ENCODE measurements around the gene CSF2.
"Not testable (repeated sequence)": the region's sequence is repeated elsewhere in the genome, so short reads cannot be mapped to it uniquely, and the experiment has no call there.

The CSF2 gene

GRCh38 chr5:132100672-132101261 lies 27.2 kb downstream of the CSF2 start:
- Mint-ChIP-seq H3K4me3 (peak overlapping the region; percentile 57), H3K27me3 (no peaks in the 10 kb centered on the region), H3K27ac (ENCODE audit: low read depth) (peak overlapping the region; percentile 47), H3K4me1 (peaks cover 85% of the 10 kb centered on the region), H3K9me3 (no peaks in the 10 kb centered on the region), H3K36me3 (ENCODE audit: insufficient read depth) (peaks cover 2% of the 10 kb centered on the region)
- no peak for DNase-seq (ENCODE audit: low spot score in 2 of 2)
- no peak for ATAC-seq (replicated peaks; ENCODE audit: extremely low read depth, poor library complexity, severe bottlenecking)

GRCh38 chr5:132101385-132101880 lies 27.8 kb downstream of the CSF2 start:
- peaks cover 2% of the 10 kb centered on the region for H3K36me3 Mint-ChIP-seq (ENCODE audit: insufficient read depth)
- H3K4me3 Mint-ChIP-seq, result peak overlapping the region; percentile 57
- ATAC-seq (replicated peaks; ENCODE audit: extremely low read depth, poor library complexity, severe bottlenecking), result no peak
- H3K9me3 Mint-ChIP-seq, result no peaks in the 10 kb centered on the region
- peaks cover 80% of the 10 kb centered on the region for H3K4me1 Mint-ChIP-seq
- H3K27me3 Mint-ChIP-seq, result no peaks in the 10 kb centered on the region
- DNase-seq (ENCODE audit: low spot score in 2 of 2), result no peak
- peak overlapping the region; percentile 47 for H3K27ac Mint-ChIP-seq (ENCODE audit: low read depth)

GRCh38 chr5:132102101-132102701 lies 28.6 kb downstream of the CSF2 start:
- ATAC-seq (replicated peaks; ENCODE audit: extremely low read depth, poor library complexity, severe bottlenecking) (no peak), DNase-seq (ENCODE audit: low spot score in 2 of 2) (no peak)
- H3K27me3 Mint-ChIP-seq, result no peaks in the 10 kb centered on the region
- peaks cover 2% of the 10 kb centered on the region for H3K36me3 Mint-ChIP-seq (ENCODE audit: insufficient read depth)
- peak overlapping the region; percentile 47 for H3K4me3 Mint-ChIP-seq
- H3K9me3 Mint-ChIP-seq, result no peaks in the 10 kb centered on the region
- H3K27ac Mint-ChIP-seq (ENCODE audit: low read depth), result peak overlapping the region; percentile 71
- H3K4me1 Mint-ChIP-seq, result peaks cover 72% of the 10 kb centered on the region

DNA sequence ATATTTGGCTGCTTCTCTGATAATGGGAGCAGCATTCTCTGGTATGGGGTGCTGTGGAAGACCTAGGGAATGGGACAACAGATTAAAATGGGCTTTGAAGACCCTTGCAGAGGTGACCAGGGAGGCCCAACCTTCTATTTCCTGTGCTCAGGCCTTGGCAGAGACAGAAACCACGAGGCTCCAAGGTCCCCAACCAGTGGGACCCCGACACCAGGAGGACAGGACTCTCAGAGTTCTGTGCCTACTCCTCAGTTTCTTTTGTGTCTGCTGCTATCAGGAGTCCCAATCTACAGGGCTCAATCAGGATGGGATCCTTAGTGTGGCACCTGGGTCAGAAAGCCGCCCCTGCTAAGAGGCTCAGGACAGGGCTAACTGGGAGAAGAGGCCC lies 29.3 kb downstream of the CSF2 start:
- no peaks in the 10 kb centered on the region for H3K9me3 Mint-ChIP-seq
- H3K36me3 Mint-ChIP-seq (ENCODE audit: insufficient read depth), result peaks cover 2% of the 10 kb centered on the region
- DNase-seq (ENCODE audit: low spot score in 2 of 2) (no peak), ATAC-seq (replicated peaks; ENCODE audit: extremely low read depth, poor library complexity, severe bottlenecking) (no peak)
- peak overlapping the region; percentile 47 for H3K4me3 Mint-ChIP-seq
- peak overlapping the region; percentile 71 for H3K27ac Mint-ChIP-seq (ENCODE audit: low read depth)
- no peaks in the 10 kb centered on the region for H3K27me3 Mint-ChIP-seq
- peaks cover 71% of the 10 kb centered on the region for H3K4me1 Mint-ChIP-seq

DNA sequence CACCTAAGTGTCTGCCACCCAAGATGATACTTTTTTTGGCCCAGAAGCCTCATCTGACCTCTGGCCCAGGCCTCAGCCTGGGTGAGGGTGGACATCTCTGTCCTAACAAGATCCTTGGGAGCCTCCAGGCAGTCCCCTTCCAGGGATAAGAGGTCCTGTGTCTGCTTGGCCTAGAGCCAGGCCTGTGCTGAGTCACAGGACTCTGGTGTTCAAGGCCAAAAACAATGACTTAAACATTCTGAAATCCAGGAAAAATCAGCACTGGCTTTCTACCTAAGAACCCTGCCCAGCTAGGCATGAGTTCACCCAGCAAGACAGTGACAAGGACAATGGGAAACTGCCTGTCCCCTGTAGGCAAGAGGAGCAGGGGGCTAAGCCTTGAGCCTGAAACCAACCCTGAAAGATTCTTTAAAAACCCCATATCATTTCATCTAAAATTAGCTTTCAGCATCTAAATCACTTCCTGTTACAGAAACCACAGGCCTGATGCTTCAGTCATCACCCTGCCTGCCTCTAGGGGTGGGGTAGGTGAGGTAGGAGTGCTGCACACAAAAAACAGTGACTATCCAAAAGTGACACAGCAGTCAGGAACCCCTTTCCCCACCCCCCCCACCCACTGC lies 29.9 kb downstream of the CSF2 start:
- Mint-ChIP-seq H3K27me3 (no peaks in the 10 kb centered on the region), H3K36me3 (ENCODE audit: insufficient read depth) (peaks cover 2% of the 10 kb centered on the region), H3K9me3 (no peaks in the 10 kb centered on the region), H3K4me1 (peaks cover 71% of the 10 kb centered on the region), H3K4me3 (peak overlapping the region; percentile 47), H3K27ac (ENCODE audit: low read depth) (peak overlapping the region; percentile 71)
- DNase-seq (ENCODE audit: low spot score in 2 of 2) (peak in 1 of 2 donors; percentile 68), ATAC-seq (replicated peaks; ENCODE audit: extremely low read depth, poor library complexity, severe bottlenecking) (peak; percentile 87)

DNA sequence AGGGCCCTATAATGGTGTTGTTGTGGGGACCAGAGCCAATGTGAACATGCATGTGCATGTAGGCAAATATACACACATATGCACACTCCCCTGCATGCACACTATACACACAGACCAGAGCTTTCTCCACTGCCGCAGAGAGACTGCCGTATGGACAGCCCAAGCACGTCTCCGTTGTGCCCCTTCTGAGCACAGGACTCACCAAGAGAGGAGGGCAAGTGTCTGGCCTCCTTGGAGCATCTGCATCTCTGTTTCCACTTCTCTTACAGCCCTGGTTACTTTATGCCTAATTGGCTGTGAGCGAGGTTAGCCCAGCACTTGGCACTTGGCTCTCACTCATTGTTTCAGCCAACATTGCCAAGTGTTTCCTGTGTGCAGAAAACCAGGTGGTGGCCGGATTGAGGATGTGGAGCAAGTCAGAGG lies 30.4 kb downstream of the CSF2 start:
- Mint-ChIP-seq H3K36me3 (ENCODE audit: insufficient read depth) (peaks cover under 1% of the 10 kb centered on the region), H3K9me3 (no peaks in the 10 kb centered on the region), H3K27me3 (no peaks in the 10 kb centered on the region), H3K4me1 (peaks cover 66% of the 10 kb centered on the region), H3K4me3 (peak overlapping the region; percentile 47), H3K27ac (ENCODE audit: low read depth) (peak overlapping the region; percentile 71)
- no peak for DNase-seq (ENCODE audit: low spot score in 2 of 2)
- no peak for ATAC-seq (replicated peaks; ENCODE audit: extremely low read depth, poor library complexity, severe bottlenecking)

DNA sequence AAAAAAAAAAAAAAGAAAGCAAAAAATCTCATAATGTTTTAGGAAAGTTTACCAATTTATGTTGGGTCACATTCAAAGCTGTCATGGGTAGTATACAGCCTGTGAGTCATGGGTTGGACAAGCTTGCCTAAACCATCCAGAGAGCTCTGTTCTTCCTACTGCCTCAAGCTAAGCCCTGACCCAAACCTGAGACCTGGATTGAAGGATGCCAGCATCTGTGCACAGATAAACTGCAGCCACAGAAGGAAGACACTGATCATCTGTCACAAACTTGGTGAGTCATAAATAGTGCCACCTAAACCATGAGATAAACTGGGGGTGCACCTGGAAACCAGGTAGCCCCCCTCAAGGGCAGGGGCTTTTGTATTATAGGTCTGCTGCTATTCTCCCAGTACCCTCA lies 31.0 kb downstream of the CSF2 start:
- peak overlapping the region; percentile 47 for H3K4me3 Mint-ChIP-seq
- H3K9me3 Mint-ChIP-seq, result no peaks in the 10 kb centered on the region
- peak overlapping the region; percentile 71 for H3K27ac Mint-ChIP-seq (ENCODE audit: low read depth)
- peaks cover 60% of the 10 kb centered on the region for H3K4me1 Mint-ChIP-seq
- ATAC-seq (replicated peaks; ENCODE audit: extremely low read depth, poor library complexity, severe bottlenecking), result no peak
- H3K27me3 Mint-ChIP-seq, result no peaks in the 10 kb centered on the region
- no peak for DNase-seq (ENCODE audit: low spot score in 2 of 2)
- no peaks in the 10 kb centered on the region for H3K36me3 Mint-ChIP-seq (ENCODE audit: insufficient read depth)

DNA sequence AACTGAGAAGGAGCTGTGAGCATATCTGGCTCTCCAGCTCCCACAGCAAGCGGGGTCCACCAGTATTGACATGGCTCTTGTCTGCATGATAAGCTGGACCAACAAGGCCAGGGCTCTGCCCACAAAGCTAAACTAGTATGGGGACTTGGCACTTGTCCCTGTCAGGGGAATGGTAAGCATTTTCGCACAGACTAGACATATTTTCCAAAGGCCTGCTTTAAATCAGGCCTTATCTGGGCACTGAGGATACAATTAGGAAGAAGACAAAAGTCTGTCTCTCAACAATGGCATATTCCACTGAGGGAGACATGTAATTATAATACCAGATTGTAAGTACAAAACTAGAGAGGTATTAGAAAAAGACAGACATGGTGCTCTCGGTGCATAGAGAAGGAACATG lies 32.1 kb downstream of the CSF2 start:
- H3K4me3 Mint-ChIP-seq, result no peak overlapping the region

GRCh38 chr5:132108495-132108894 lies 34.9 kb downstream of the CSF2 start:
- DNase-seq (ENCODE audit: low spot score in 2 of 2); H3K27me3 Mint-ChIP-seq; H3K9me3 Mint-ChIP-seq; ATAC-seq (replicated peaks; ENCODE audit: extremely low read depth, poor library complexity, severe bottlenecking); H3K27ac Mint-ChIP-seq (ENCODE audit: low read depth); H3K36me3 Mint-ChIP-seq (ENCODE audit: insufficient read depth); H3K4me3 Mint-ChIP-seq: not testable (repeated sequence)
- H3K4me1 Mint-ChIP-seq, result peaks cover 46% of the 10 kb centered on the region

More for the DNA sequence above, 32.1 kb downstream of the CSF2 start:
- DNase-seq (ENCODE audit: low spot score in 2 of 2), result no peak
- Mint-ChIP-seq H3K4me1 (peaks cover 62% of the 10 kb centered on the region), H3K27ac (ENCODE audit: low read depth) (no peak overlapping the region), H3K9me3 (no peaks in the 10 kb centered on the region), H3K27me3 (no peaks in the 10 kb centered on the region), H3K36me3 (ENCODE audit: insufficient read depth) (no peaks in the 10 kb centered on the region)
- no peak for ATAC-seq (replicated peaks; ENCODE audit: extremely low read depth, poor library complexity, severe bottlenecking)

GRCh38 chr5:132108957-132109356 lies 35.4 kb downstream of the CSF2 start:
- DNase-seq (ENCODE audit: low spot score in 2 of 2); H3K4me3 Mint-ChIP-seq; H3K27ac Mint-ChIP-seq (ENCODE audit: low read depth); H3K27me3 Mint-ChIP-seq; H3K9me3 Mint-ChIP-seq; ATAC-seq (replicated peaks; ENCODE audit: extremely low read depth, poor library complexity, severe bottlenecking); H3K36me3 Mint-ChIP-seq (ENCODE audit: insufficient read depth): not testable (repeated sequence)
- H3K4me1 Mint-ChIP-seq, result peaks cover 46% of the 10 kb centered on the region

- Mint-ChIP-seq H3K4me3 (no peak overlapping the region), H3K27ac (ENCODE audit: low read depth) (no peak overlapping the region), H3K36me3 (ENCODE audit: insufficient read depth) (peaks cover 2% of the 10 kb centered on the region), H3K27me3 (no peaks in the 10 kb centered on the region), H3K9me3 (no peaks in the 10 kb centered on the region), H3K4me1 (peaks cover 46% of the 10 kb centered on the region)
- DNase-seq (ENCODE audit: low spot score in 2 of 2) (no peak), ATAC-seq (replicated peaks; ENCODE audit: extremely low read depth, poor library complexity, severe bottlenecking) (no peak)
Observed at GRCh38 chr5:132109494-132110053, 36.0 kb downstream of the CSF2 start.

GRCh38 chr5:132110195-132110594 lies 36.6 kb downstream of the CSF2 start:
- ATAC-seq (replicated peaks; ENCODE audit: extremely low read depth, poor library complexity, severe bottlenecking), result no peak
- Mint-ChIP-seq H3K27ac (ENCODE audit: low read depth) (no peak overlapping the region), H3K36me3 (ENCODE audit: insufficient read depth) (peaks cover 2% of the 10 kb centered on the region), H3K4me1 (peaks cover 46% of the 10 kb centered on the region), H3K4me3 (no peak overlapping the region), H3K9me3 (no peaks in the 10 kb centered on the region), H3K27me3 (no peaks in the 10 kb centered on the region)
- DNase-seq (ENCODE audit: low spot score in 2 of 2), result no peak

DNA sequence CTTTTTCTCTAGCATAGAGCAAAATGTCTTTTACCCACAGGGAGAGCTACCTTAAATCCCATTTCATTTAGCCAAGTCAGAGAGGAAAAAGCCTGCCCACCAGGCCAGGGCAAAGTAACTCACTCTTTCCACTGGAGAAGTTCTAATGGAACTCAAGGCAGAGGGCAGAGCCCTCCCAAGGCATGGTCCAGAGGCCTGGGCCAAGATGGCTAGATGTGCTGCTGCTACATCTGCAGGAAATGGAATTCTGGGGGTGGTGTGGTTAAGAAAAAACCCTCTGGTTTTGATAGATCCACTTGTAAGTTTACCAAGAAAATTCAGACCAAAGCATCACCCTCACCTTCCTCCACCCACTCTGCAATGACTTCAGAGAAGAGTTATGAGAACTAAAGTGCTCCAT lies 37.3 kb downstream of the CSF2 start:
- H3K4me1 Mint-ChIP-seq, result peaks cover 45% of the 10 kb centered on the region
- peaks cover 2% of the 10 kb centered on the region for H3K36me3 Mint-ChIP-seq (ENCODE audit: insufficient read depth)
- H3K27me3 Mint-ChIP-seq, result no peaks in the 10 kb centered on the region
- peak overlapping the region; percentile 3 for H3K4me3 Mint-ChIP-seq
- no peak for DNase-seq (ENCODE audit: low spot score in 2 of 2)
- no peak for ATAC-seq (replicated peaks; ENCODE audit: extremely low read depth, poor library complexity, severe bottlenecking)
- H3K9me3 Mint-ChIP-seq, result no peaks in the 10 kb centered on the region
- H3K27ac Mint-ChIP-seq (ENCODE audit: low read depth), result no peak overlapping the region

Data from central memory CD8-positive, alpha-beta T cell (primary cell).